Heart left ventricle (tissue), 16 donors: ENCODE results near the gene PDE11A. TPM values are rescaled to one million over a fixed set of nuclear protein-coding genes. Genes with fewer than 3 reads are reported as not detected.

Source experiments
- ATAC-seq, 4 donors: fragments of 200-7000 bp; cut with Tn5 transposase; one replicate each; pipeline ENCODE4 v1.9.1; 2020 to 2022; ENCODE audit warnings: moderate library complexity in 4 of 4, mild to moderate bottlenecking in 3 of 4, moderate number of reproducible peaks in 1 of 4
- DNase-seq, 5 donors: peaks; one replicate each; pipeline ENCODE4 v3.0.0-alpha.2; 2020
- H3K27ac ChIP-seq, 12 donors: fragments of 200-600 bp; sonication (generic) in 4 of 12; one replicate each; pipeline versions ENCODE4 v1.5.0 to v1.8.0; 2016 to 2022; ENCODE audit warnings: mild to moderate bottlenecking in 2 of 12
- H3K27me3 ChIP-seq, 9 donors: fragments of 200-600 bp; sonication (generic) in 2 of 9; one replicate each; pipeline versions ENCODE4 v1.5.1 to v1.8.0; 2016 to 2022; ENCODE audit warnings: mild to moderate bottlenecking in 3 of 9
- H3K36me3 ChIP-seq, 9 donors: fragments of 200-600 bp; sonication (generic) in 2 of 9; one replicate each; pipeline versions ENCODE4 v1.5.0 to v1.8.0; 2018 to 2022; ENCODE audit warnings: mild to moderate bottlenecking in 2 of 9
- H3K4me1 ChIP-seq, 12 donors: fragments of 200-600 bp; sonication (generic) in 4 of 12; one replicate each; pipeline versions ENCODE4 v1.5.0 to v1.8.0; 2016 to 2022; ENCODE audit warnings: mild to moderate bottlenecking in 3 of 12
- H3K4me3 ChIP-seq, 12 donors: fragments of 200-600 bp; sonication (generic) in 4 of 12; one replicate each; pipeline versions ENCODE4 v1.5.0 to v1.8.0; 2017 to 2022; ENCODE audit warnings: mild to moderate bottlenecking in 9 of 12, moderate library complexity in 4 of 12
- H3K9me3 ChIP-seq, 12 donors: fragments of 200-600 bp; sonication (generic) in 4 of 12; one replicate each; pipeline versions ENCODE4 v1.5.0 to v1.8.0; 2016 to 2022; ENCODE audit warnings: mild to moderate bottlenecking in 1 of 12
- POLR2A ChIP-seq, 2 donors: fragments of 450-650 bp; IDR thresholded peaks; one replicate each; pipeline ENCODE4 v1.6.1; 2017; ENCODE audit warnings: antibody characterized with exemption in 2 of 2, mild to moderate bottlenecking in 2 of 2, moderate library complexity in 2 of 2
- WGBS, 4 donors: extraction: QIAGEN DNeasy Blood & Tissue Kit in 2 of 4; methylation state at CpG; one replicate each; pipeline versions ENCODE4 v1.1.5 to v1.1.7; 2013 to 2018; 5-methylcytosine and 5-hydroxymethylcytosine counted together
- intact Hi-C, 10 donors: fragments of 100-400 bp; cut with DNase I; formaldehyde crosslinking; loops; one replicate each; pipeline versions ENCODE4 v1.11.1 to v1.14.2; 2022
- polyA plus RNA-seq, 2 donors: library from polyadenylated mRNA; stranded (reverse); fragments of 200-250 nt; gene quantifications; one replicate each; pipeline ENCODE4 v1.2.3, GENCODE V29; 2013
- total RNA-seq, 9 donors: library from RNA; depleted of rRNA in 2 of 9; stranded (reverse); fragments of >200 nt in 2 of 9; fragmentation: NEBNext Ultra II Directional in 3 of 9; extraction: Animal tissue kit (Norgen Biotek cat#: 25700) in 3 of 9; gene quantifications; one replicate each; pipeline versions ENCODE4 v1.1.0 to v1.2.4, GENCODE V29; 2016 to 2023
- TF ChIP-seq, protein P1 (sequence below), 12 donors: fragments of 200-600 bp; sonication (generic) in 4 of 12; IDR thresholded peaks; one replicate each; pipeline versions ENCODE4 v1.5.0 to v1.8.0; 2018 to 2022; ENCODE audit warnings: antibody characterized with exemption in 12 of 12, mild to moderate bottlenecking in 5 of 12
- donor health status: ischemic (EF 13 %, LVEDD 7.1; RV severe dilation, severe dysfunction).
- donor health status: healthy with polysubstance abuse.
- donor health status: DM: no; HTN: yes; CAD: no.
- donor health status: DM: no; HTN: no; CAD: no.
- donor health status: ischemic (EF 25% LVEDD 6.9; RV normal size, moderate dysfunction).
- donor health status: ischemic (EF 25% LVEDD 5.7; RV mildly dilated, moderate dysfunction).
- donor health status: healthy.
- donor health status: DM: yes; HTN: yes; CAD: no.
- donor health status: ischemic (EF 35%, LVEDD 5.7; RV mildly dilated, moderate dysfunction).
- donor health status: nonischemic (EF 11% LVEDD 7.7; RV severe dilation, severe dysfunction).
- donor health status: DM: yes; HTN: yes; CAD: no.
- donor health status: PGD.
- donor health status: ischemic (EF 29% LVEDD 5.4; RV normal size, mild dysfunction).
- donor health status: nonischemic (EF 23%, LVEDD 6.1; RV moderate dilation, normal function).

PDE11A gene
- total and polyA plus RNA-seq, 11 donors, result 0.24 to 2.9 (median 0.88) TPM

DNA sequence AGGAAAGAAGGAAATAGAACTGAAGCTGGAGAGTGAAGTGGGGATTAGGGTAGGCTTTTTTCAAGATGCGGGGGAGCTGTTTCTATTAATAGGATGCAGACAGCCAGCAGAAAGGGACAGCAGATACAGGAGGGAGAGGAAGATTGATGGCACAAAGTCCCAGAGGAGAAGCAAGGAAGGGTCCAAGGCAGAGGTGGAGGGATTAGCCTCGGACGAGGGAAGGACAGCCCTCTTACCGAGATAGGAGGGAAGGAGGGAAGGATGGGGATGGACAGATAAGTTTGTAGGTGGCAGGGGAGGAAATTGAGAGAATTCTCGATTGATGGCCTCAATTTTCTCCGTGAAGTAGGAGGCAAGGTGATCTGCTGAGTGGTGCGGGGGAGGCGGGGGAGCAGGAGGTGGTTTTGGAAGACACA lies 362.6 kb downstream of the PDE11A start:
- no peak overlapping the region for H3K27ac ChIP-seq
- no peak for DNase-seq
- peaks cover 0 to 4% (median 0%) of the 10 kb centered on the region in 9 donors for H3K27me3 ChIP-seq
- intact Hi-C loops, result no loop called here
- H3K36me3 ChIP-seq, result no peaks in the 10 kb centered on the region
- WGBS, 4 donors, result 68 to 73% (median 70%) methylated on average over 8 of the region's 8 CpGs
- H3K4me1 ChIP-seq, result peaks cover 0 to 9% (median 0%) of the 10 kb centered on the region in 12 donors
- TF ChIP-seq, protein P1, sequence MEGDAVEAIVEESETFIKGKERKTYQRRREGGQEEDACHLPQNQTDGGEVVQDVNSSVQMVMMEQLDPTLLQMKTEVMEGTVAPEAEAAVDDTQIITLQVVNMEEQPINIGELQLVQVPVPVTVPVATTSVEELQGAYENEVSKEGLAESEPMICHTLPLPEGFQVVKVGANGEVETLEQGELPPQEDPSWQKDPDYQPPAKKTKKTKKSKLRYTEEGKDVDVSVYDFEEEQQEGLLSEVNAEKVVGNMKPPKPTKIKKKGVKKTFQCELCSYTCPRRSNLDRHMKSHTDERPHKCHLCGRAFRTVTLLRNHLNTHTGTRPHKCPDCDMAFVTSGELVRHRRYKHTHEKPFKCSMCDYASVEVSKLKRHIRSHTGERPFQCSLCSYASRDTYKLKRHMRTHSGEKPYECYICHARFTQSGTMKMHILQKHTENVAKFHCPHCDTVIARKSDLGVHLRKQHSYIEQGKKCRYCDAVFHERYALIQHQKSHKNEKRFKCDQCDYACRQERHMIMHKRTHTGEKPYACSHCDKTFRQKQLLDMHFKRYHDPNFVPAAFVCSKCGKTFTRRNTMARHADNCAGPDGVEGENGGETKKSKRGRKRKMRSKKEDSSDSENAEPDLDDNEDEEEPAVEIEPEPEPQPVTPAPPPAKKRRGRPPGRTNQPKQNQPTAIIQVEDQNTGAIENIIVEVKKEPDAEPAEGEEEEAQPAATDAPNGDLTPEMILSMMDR (IDR thresholded peaks at IDR 0.05), result no peak
- no peak for TF ChIP-seq POLR2A (IDR thresholded peaks at IDR 0.05)
- ATAC-seq, result no peak
- no peaks in the 10 kb centered on the region for H3K9me3 ChIP-seq
- no peak overlapping the region for H3K4me3 ChIP-seq

DNA sequence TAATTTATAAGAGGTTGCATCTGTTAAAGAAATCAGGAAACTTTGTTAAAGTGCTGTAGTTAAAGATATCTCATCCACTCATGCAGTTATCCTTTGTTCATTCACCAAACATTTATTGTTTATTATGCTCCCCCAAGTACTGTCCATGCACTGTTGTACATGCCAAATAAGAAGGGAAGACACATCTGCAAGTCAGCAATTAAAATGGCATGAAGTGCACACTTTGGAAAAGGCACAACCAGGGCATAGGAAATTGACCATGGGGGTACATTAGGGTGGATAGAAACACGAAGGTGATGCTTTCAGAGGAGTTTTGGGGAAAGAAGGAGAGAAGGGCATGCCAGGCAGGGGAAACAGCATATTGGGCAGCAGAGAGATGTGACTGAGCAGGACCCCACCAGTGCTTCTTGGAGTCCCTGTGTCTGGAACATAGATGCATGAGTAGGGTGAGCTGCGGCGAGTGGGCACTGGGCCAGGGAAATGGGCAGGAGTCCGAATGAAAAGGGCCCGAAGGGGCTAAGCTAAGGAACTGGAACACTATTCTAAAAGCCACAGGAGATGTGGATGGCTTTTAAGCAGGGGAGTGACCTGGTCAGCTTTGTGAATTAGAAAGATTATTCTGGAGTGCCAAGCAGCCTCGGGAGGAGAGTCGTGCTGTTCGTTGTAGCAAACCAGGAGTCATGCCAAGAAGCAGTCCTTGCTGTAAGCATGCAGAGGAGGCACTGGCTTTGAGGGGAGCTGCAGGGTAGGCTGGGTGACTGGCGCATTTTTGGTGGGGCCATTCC lies 363.7 kb downstream of the PDE11A start:
- Histone ChIP-seq H3K27ac (no peak overlapping the region), H3K4me3 (no peak overlapping the region), H3K36me3 (no peaks in the 10 kb centered on the region), H3K9me3 (no peaks in the 10 kb centered on the region), H3K4me1 (peaks cover 0 to 6% (median 0%) of the 10 kb centered on the region in 12 donors), H3K27me3 (peaks cover 0 to 4% (median 0%) of the 10 kb centered on the region in 9 donors)
- DNase-seq (no peak), ATAC-seq (no peak)
- intact Hi-C loops, result no loop called here
- TF ChIP-seq POLR2A (IDR thresholded peaks at IDR 0.05), result no peak
- TF ChIP-seq, protein P1 (IDR thresholded peaks at IDR 0.05), result no peak
- 23 to 82% (median 56%) methylated on average over 9 of the region's 9 CpGs for WGBS, 4 donors

DNA sequence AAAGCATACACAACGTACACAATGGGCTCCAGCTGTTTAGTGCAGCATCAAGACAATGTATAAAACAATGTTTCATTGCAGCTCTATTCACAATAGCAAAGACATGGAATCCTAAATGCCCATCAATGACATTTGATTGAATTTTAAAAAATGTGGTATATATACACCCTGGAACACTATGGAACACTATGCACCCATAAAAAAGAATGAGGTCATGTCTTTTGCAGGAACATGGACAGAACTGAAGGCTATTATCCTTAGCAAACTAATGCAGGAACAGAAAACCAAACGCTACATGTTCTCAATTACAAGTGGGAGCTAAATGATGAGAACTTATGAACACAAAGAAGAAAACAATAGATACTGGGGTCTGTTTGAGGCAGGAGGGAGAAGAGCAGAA lies 364.5 kb downstream of the PDE11A start:
- Histone ChIP-seq H3K9me3 (no peaks in the 10 kb centered on the region), H3K27ac (no peak overlapping the region), H3K4me3 (no peak overlapping the region), H3K27me3 (peaks cover 0 to 4% (median 0%) of the 10 kb centered on the region in 9 donors), H3K36me3 (no peaks in the 10 kb centered on the region), H3K4me1 (peaks cover 0 to 6% (median 0%) of the 10 kb centered on the region in 12 donors)
- DNase-seq, result no peak
- no peak for ATAC-seq
- 93 to 97% (median 94%) methylated on average over 2 of the region's 2 CpGs for WGBS, 4 donors
- intact Hi-C loops, result no loop called here
- TF ChIP-seq, protein P1 (IDR thresholded peaks at IDR 0.05), result no peak

GRCh38 chr2:177705511-177706173 lies 366.9 kb downstream of the PDE11A start:
- ATAC-seq (no peak), DNase-seq (no peak)
- Histone ChIP-seq H3K27me3 (peaks cover 0 to 4% (median 0%) of the 10 kb centered on the region in 9 donors), H3K4me1 (peaks cover 0 to 6% (median 0%) of the 10 kb centered on the region in 12 donors), H3K27ac (no peak overlapping the region), H3K9me3 (no peaks in the 10 kb centered on the region), H3K4me3 (no peak overlapping the region), H3K36me3 (no peaks in the 10 kb centered on the region)
- 83 to 94% (median 89%) methylated on average over 4 of the region's 4 CpGs for WGBS, 4 donors
- TF ChIP-seq POLR2A (IDR thresholded peaks at IDR 0.05), result no peak
- TF ChIP-seq, protein P1 (IDR thresholded peaks at IDR 0.05), result no peak
- intact Hi-C loops, result no loop called here
